ENCODE results near the gene IER5. TPM values are rescaled to one million over a fixed set of nuclear protein-coding genes. Genes with fewer than 3 reads are reported as not detected.

Gene IER5
- total RNA-seq, 2 donors from 2014 or later = 71.8 to 72.2 TPM

GRCh38 chr1:181140398-181140797 lies 51.9 kb downstream of the IER5 start:
- Mint-ChIP-seq H3K9me3 (no peaks in the 10 kb centered on the region), H3K27ac (peak overlapping the region; percentile 36), H3K4me1 (ENCODE audit: low read depth) (peaks cover 78% of the 10 kb centered on the region), H3K36me3 (ENCODE audit: insufficient read depth in 2 of 2) (no peaks in the 10 kb centered on the region), H3K4me3 (peak overlapping the region; percentile 76 to 77), H3K27me3 (ENCODE audit: low read depth) (peaks cover 11% of the 10 kb centered on the region)
- ATAC-seq (replicated peaks in 1 of 2) (peak; percentile 56 to 61), DNase-seq (peak; percentile 47 to 57)

GRCh38 chr1:181140891-181141290 lies 52.4 kb downstream of the IER5 start:
- Mint-ChIP-seq H3K27ac (peak overlapping the region; percentile 59), H3K27me3 (ENCODE audit: low read depth) (peaks cover 11% of the 10 kb centered on the region), H3K36me3 (ENCODE audit: insufficient read depth in 2 of 2) (no peaks in the 10 kb centered on the region), H3K4me3 (peak overlapping the region; percentile 76 to 77), H3K4me1 (ENCODE audit: low read depth) (peaks cover 73% of the 10 kb centered on the region), H3K9me3 (no peaks in the 10 kb centered on the region)
- DNase-seq = peak in 1 of 2 donors; percentile 31
- ATAC-seq (replicated peaks in 1 of 2) = peak in 1 of 2 donors; percentile 27

- ATAC-seq (replicated peaks in 1 of 2) = peak; percentile 77 to 81
- H3K4me1 Mint-ChIP-seq (ENCODE audit: low read depth) = peaks cover 67% of the 10 kb centered on the region
Observed at GRCh38 chr1:181141431-181141910, 53.0 kb downstream of the IER5 start.

More at GRCh38 chr1:181141431-181141910, 53.0 kb downstream of the IER5 start:
- peak; percentile 82 to 84 for DNase-seq
- peaks cover 11% of the 10 kb centered on the region for H3K27me3 Mint-ChIP-seq (ENCODE audit: low read depth)
- H3K4me3 Mint-ChIP-seq = peak overlapping the region; percentile 76 to 77
- no peaks in the 10 kb centered on the region for H3K36me3 Mint-ChIP-seq (ENCODE audit: insufficient read depth in 2 of 2)
- no peaks in the 10 kb centered on the region for H3K9me3 Mint-ChIP-seq
- H3K27ac Mint-ChIP-seq = peak overlapping the region; percentile 59

Other genes with a start within 250 kb of the IER5 start
- gene KIAA1614, start 175.8 kb upstream of the IER5 start, total RNA-seq = under 1 TPM; 0.02 to 0.07 TPM
- 10 to 100 TPM; 20.9 to 21.5 TPM for gene STX6, start 65.8 kb upstream of the IER5 start, total RNA-seq
- 10 to 100 TPM; 48.9 to 49.9 TPM for gene MR1, start 54.7 kb upstream of the IER5 start, total RNA-seq